Hindlimb muscle (tissue), 1 donor: Measurements from ENCODE around the gene BCAS1. TPM values are rescaled to one million over a fixed set of nuclear protein-coding genes. Genes with fewer than 3 reads are reported as not detected.

ENCODE experiments used
- DNase-seq: peaks from one replicate; pipeline ENCODE4 v3.0.0-alpha.2; 2013
- polyA plus RNA-seq: library from polyadenylated mRNA; unstranded; fragments of 120-200 nt; gene quantifications from one replicate; pipeline ENCODE4 v1.2.1, GENCODE V29; 2013; ENCODE audit not compliant: insufficient read length

BCAS1 gene
- polyA plus RNA-seq, 1 donor: 8.2 TPM

GRCh38 chr20:54074511-54074910, 4.1 kb upstream of the BCAS1 start:
- DNase-seq: no peak

GRCh38 chr20:54073288-54073687, 2.9 kb upstream of the BCAS1 start:
- DNase-seq: no peak

GRCh38 chr20:54069501-54069971, 858 bp downstream of the BCAS1 start:
- no peak for DNase-seq

- DNase-seq: no peak
Observed at GRCh38 chr20:54068966-54069365, 1.4 kb downstream of the BCAS1 start.

GRCh38 chr20:54068495-54068894, 1.9 kb downstream of the BCAS1 start:
- no peak for DNase-seq

GRCh38 chr20:54067606-54068174, 2.7 kb downstream of the BCAS1 start:
- no peak for DNase-seq

GRCh38 chr20:54065601-54066038, 4.8 kb downstream of the BCAS1 start:
- no peak for DNase-seq

GRCh38 chr20:54064939-54065338, 5.5 kb downstream of the BCAS1 start:
- DNase-seq: no peak

GRCh38 chr20:54063992-54064676, 6.3 kb downstream of the BCAS1 start:
- no peak for DNase-seq

GRCh38 chr20:54063580-54063979, 6.8 kb downstream of the BCAS1 start:
- DNase-seq: no peak

- no peak for DNase-seq
Observed at GRCh38 chr20:54062812-54063280, 7.5 kb downstream of the BCAS1 start.

GRCh38 chr20:54061101-54061881, 9.1 kb downstream of the BCAS1 start:
- no peak for DNase-seq

- DNase-seq: no peak
Observed at GRCh38 chr20:54059691-54060364, 10.6 kb downstream of the BCAS1 start.

- no peak for DNase-seq
Observed at GRCh38 chr20:54058420-54059139, 11.8 kb downstream of the BCAS1 start.

- no peak for DNase-seq
Observed at GRCh38 chr20:54056762-54057639, 13.4 kb downstream of the BCAS1 start.

GRCh38 chr20:54054516-54054915, 15.9 kb downstream of the BCAS1 start:
- no peak for DNase-seq

- DNase-seq: no peak
Observed at GRCh38 chr20:54051068-54051467, 19.3 kb downstream of the BCAS1 start.

GRCh38 chr20:54048891-54049545, 21.4 kb downstream of the BCAS1 start:
- peak; percentile 42 for DNase-seq

GRCh38 chr20:54048481-54048880, 21.9 kb downstream of the BCAS1 start:
- no peak for DNase-seq

GRCh38 chr20:54047720-54048119, 22.7 kb downstream of the BCAS1 start:
- DNase-seq: no peak

- DNase-seq: no peak
Observed at GRCh38 chr20:54047048-54047447, 23.3 kb downstream of the BCAS1 start.
